ENCODE measurements around the gene AKAP1. TPM values are rescaled to one million over a fixed set of nuclear protein-coding genes. Genes with fewer than 3 reads are reported as not detected.
A peak's percentile ranks its signal among the peaks of the same experiment; 100 is the strongest.

Gene AKAP1
- polyA plus RNA-seq, 3 donors = 5.6 to 14.6 (median 6.8) TPM

DNA sequence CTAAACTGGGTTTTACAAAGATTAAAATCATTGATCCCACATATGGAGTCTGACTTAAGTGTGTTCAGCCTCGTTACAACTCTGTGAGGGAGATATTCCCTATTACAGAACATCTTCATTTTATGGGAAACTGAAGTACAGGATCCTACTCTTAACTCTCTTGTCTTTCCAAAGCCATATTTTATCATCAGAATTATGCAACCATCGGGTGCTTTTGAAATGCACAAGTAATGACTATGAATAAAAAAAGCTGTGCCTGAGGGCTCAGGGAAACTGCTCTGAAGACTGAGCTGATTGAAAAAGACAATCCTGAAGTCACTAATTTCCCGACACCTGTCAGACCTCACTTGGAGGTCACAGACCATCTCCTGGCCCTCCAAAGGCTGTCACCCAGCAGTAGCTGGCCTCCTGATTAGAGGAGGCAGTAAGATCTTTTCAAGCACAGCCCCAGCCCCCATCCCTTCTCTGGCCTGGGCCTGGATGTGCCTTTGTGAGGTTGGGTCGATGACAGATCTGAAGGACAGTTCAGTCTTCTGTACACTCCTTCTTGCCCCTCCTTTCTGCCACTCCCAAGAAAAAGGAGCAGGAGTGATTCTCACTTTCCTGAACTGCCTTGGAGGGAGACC, 5.6 kb downstream of the AKAP1 start:
- no peaks in the 10 kb centered on the region for H3K9me3 ChIP-seq (replicated peaks in 1 of 2; ENCODE audit: control insufficient read depth in 1 of 2, insufficient read depth in 1 of 2, low read length in 2 of 2)
- peak in 2 of 3 donors; percentile 17 to 18 for DNase-seq
- H3K4me2 ChIP-seq (replicated peaks; ENCODE audit: extremely low read depth, low read length, poor library complexity, severe bottlenecking) = no peak overlapping the region
- peaks cover 89% of the 10 kb centered on the region for H3K79me2 ChIP-seq (ENCODE audit: insufficient read depth, low read length)
- H3K27me3 ChIP-seq (ENCODE audit: control insufficient read depth in 2 of 2, insufficient read depth in 2 of 2, low read length in 2 of 2) = no peaks in the 10 kb centered on the region
- H3K27ac Mint-ChIP-seq = peak overlapping the region in 3 of 7 donors; percentile 13 to 74 (median 42)
- H3K4me1 ChIP-seq (ENCODE audit: control insufficient read depth in 1 of 2, insufficient read depth in 2 of 2, low read length in 2 of 2) = peaks cover 37 to 41% of the 10 kb centered on the region in 2 donors
- no peak overlapping the region for H3K4me3 Mint-ChIP-seq
- intact Hi-C loops (cut with micrococcal nuclease) = no loop called here
- WGBS (ENCODE audit: insufficient coverage) = 83% methylated on average over 1 of the region's 4 CpGs
- H3K27ac ChIP-seq (ENCODE audit: low read depth in 1 of 2, low read length in 2 of 2) = peak overlapping the region; percentile 13 to 37
- H2AFZ ChIP-seq (ENCODE audit: insufficient read depth, low read depth, low read length, poor library complexity, severe bottlenecking) = no peak overlapping the region
- H3K9ac ChIP-seq (ENCODE audit: insufficient read depth, low read length, poor library complexity, severe bottlenecking) = no peak overlapping the region
- no peaks in the 10 kb centered on the region for H3K36me3 ChIP-seq (replicated peaks in 1 of 2; ENCODE audit: control insufficient read depth in 1 of 2, insufficient read depth in 2 of 2, low read length in 2 of 2)
- TF ChIP-seq, protein P1, sequence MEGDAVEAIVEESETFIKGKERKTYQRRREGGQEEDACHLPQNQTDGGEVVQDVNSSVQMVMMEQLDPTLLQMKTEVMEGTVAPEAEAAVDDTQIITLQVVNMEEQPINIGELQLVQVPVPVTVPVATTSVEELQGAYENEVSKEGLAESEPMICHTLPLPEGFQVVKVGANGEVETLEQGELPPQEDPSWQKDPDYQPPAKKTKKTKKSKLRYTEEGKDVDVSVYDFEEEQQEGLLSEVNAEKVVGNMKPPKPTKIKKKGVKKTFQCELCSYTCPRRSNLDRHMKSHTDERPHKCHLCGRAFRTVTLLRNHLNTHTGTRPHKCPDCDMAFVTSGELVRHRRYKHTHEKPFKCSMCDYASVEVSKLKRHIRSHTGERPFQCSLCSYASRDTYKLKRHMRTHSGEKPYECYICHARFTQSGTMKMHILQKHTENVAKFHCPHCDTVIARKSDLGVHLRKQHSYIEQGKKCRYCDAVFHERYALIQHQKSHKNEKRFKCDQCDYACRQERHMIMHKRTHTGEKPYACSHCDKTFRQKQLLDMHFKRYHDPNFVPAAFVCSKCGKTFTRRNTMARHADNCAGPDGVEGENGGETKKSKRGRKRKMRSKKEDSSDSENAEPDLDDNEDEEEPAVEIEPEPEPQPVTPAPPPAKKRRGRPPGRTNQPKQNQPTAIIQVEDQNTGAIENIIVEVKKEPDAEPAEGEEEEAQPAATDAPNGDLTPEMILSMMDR (IDR thresholded peaks at IDR 0.05) = no peak
- H3K27me3 Mint-ChIP-seq (ENCODE audit: low read depth in 3 of 3) = peaks cover 0 to 3% (median 0%) of the 10 kb centered on the region in 3 donors
- H4K20me1 ChIP-seq (ENCODE audit: insufficient read depth, low read length) = peaks cover 16% of the 10 kb centered on the region
- peaks cover 6 to 9% of the 10 kb centered on the region in 2 donors for H3K36me3 Mint-ChIP-seq
- peaks cover 50% of the 10 kb centered on the region for H3K4me1 Mint-ChIP-seq
- H3K4me3 ChIP-seq (replicated peaks in 1 of 3; ENCODE audit: low read depth in 2 of 3, low read length in 3 of 3) = no peak overlapping the region
- H3K9me3 Mint-ChIP-seq = no peaks in the 10 kb centered on the region

DNA sequence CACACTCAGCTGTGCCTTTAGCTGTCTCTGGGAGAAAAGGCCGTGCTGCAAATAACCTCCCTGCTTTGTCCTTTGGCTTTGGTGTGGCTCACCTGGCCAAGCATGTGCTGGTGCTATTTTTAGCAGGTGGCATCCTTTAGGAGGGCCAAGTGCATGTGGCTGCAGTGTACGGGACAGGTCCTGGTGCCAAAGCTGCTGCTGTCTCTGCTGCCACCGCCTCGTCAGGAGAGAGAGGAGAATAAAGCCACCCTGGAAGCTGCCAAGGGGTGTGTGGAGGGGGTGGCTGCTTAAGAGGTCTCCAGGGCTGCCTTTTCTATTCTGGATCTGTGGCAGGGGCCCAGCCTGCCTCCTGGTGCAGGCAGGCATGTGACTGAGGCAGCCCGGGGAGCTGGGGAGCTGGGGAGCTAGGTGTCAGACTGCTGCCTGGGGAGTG, 6.2 kb downstream of the AKAP1 start:
- Histone ChIP-seq H3K79me2 (ENCODE audit: insufficient read depth, low read length) (peaks cover 89% of the 10 kb centered on the region), H3K36me3 (replicated peaks in 1 of 2; ENCODE audit: control insufficient read depth in 1 of 2, insufficient read depth in 2 of 2, low read length in 2 of 2) (no peaks in the 10 kb centered on the region), H3K4me3 (replicated peaks in 1 of 3; ENCODE audit: low read depth in 2 of 3, low read length in 3 of 3) (no peak overlapping the region), H3K4me2 (replicated peaks; ENCODE audit: extremely low read depth, low read length, poor library complexity, severe bottlenecking) (no peak overlapping the region), H3K9me3 (replicated peaks in 1 of 2; ENCODE audit: control insufficient read depth in 1 of 2, insufficient read depth in 1 of 2, low read length in 2 of 2) (no peaks in the 10 kb centered on the region), H4K20me1 (ENCODE audit: insufficient read depth, low read length) (peaks cover 16% of the 10 kb centered on the region), H3K27ac (ENCODE audit: low read depth in 1 of 2, low read length in 2 of 2) (peak overlapping the region; percentile 13 to 37), H3K27me3 (ENCODE audit: control insufficient read depth in 2 of 2, insufficient read depth in 2 of 2, low read length in 2 of 2) (no peaks in the 10 kb centered on the region), H3K9ac (ENCODE audit: insufficient read depth, low read length, poor library complexity, severe bottlenecking) (no peak overlapping the region), H3K4me1 (ENCODE audit: control insufficient read depth in 1 of 2, insufficient read depth in 2 of 2, low read length in 2 of 2) (peaks cover 34 to 35% of the 10 kb centered on the region in 2 donors), H2AFZ (ENCODE audit: insufficient read depth, low read depth, low read length, poor library complexity, severe bottlenecking) (no peak overlapping the region)
- DNase-seq = no peak
- WGBS (ENCODE audit: insufficient coverage) = 80% methylated on average over 4 of the region's 5 CpGs
- peak overlapping the region in 3 of 7 donors; percentile 41 to 68 (median 42) for H3K27ac Mint-ChIP-seq
- peaks cover 7 to 9% of the 10 kb centered on the region in 2 donors for H3K36me3 Mint-ChIP-seq
- intact Hi-C loops (cut with micrococcal nuclease) = no loop called here
- peaks cover 47% of the 10 kb centered on the region for H3K4me1 Mint-ChIP-seq
- no peaks in the 10 kb centered on the region for H3K9me3 Mint-ChIP-seq
- TF ChIP-seq, protein P1 (IDR thresholded peaks at IDR 0.05) = no peak
- no peak overlapping the region for H3K4me3 Mint-ChIP-seq
- H3K27me3 Mint-ChIP-seq (ENCODE audit: low read depth in 3 of 3) = peaks cover 0 to 3% (median 0%) of the 10 kb centered on the region in 3 donors
